HL-60/S4 treated with retinoic acid at 250 ng/mL for 4 days and 3 days (cell line): ENCODE measurements around the gene PPOX.

Experiments
- in situ Hi-C: fragments of 300-500 bp; cut with MboI; formaldehyde crosslinking; loops from 2 replicates; pipeline ENCODE4 v1.7.0; 2022; ENCODE audit warnings: low sequenced_read_pairs

The PPOX gene

GRCh38 chr1:161153176-161153575 lies 13.1 kb upstream of the PPOX start:
- in situ Hi-C loops, result no loop called here

DNA sequence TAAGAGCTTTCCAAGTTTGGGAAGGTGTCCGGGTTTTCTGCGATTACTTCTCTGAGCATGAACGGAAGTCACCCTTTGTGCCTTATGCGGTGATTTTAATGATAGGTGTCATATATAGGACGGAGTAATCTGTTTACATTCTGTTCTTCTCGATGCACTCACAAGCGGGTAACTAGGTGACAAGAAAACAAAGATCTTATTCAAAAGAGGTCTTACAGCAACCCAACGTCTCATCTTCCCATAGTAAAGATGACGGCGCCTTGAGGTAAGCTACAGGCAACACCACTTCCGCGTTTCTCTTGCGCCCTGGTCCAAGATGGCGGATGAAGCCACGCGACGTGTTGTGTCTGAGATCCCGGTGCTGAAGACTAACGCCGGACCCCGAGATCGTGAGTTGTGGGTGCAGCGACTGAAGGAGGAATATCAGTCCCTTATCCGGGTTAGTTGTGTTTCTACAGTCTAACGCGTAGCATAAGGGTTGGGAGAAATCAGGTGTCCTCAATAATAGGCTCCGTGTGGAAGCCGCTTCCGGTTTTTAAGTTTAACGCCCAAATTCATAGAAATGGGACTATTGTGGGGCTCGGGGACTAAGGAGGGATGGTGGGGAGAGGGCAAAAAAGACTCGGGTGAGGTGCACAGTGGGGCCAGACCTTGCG lies 12.4 kb upstream of the PPOX start, which contains the start of gene UFC1:
Gene UFC1, plus strand, starts transcription at position 297 of the 656 bp plus-strand sequence. Its CDS starts 20 bp downstream, at position 317.
- in situ Hi-C loops, result no loop called here

GRCh38 chr1:161157867-161158266 lies 8.4 kb upstream of the PPOX start:
- in situ Hi-C loops, result no loop called here

DNA sequence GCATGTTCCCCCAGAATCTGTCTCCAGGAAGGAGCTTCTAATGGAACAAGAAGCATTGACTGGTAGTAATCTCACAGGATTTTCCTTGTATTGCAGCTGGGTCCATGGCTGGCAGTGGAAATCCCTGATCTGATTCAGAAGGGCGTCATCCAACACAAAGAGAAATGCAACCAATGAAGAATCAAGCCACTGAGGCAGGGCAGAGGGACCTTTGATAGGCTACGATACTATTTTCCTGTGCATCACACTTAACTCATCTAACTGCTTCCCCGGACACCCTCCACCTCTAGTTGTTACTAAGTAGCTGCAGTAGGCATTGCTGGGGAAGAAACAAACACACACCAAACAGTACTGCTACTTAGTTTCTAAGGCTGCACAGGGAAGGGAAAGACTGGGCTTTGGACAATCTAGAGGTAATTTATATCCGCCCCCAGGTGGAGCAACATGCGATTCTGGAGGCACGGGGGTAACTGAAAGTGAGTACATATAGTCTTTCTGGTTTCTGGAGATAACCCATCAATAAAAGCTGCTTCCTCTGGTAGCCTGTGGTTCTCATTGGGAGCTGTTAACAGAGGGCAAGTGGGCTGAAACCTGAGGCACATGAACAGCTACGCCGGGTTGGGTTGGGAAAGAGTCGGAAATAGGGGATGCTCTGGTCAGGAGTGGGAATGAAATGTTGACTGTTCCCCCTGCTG lies 7.8 kb upstream of the PPOX start:
- in situ Hi-C loops, result no loop called here

DNA sequence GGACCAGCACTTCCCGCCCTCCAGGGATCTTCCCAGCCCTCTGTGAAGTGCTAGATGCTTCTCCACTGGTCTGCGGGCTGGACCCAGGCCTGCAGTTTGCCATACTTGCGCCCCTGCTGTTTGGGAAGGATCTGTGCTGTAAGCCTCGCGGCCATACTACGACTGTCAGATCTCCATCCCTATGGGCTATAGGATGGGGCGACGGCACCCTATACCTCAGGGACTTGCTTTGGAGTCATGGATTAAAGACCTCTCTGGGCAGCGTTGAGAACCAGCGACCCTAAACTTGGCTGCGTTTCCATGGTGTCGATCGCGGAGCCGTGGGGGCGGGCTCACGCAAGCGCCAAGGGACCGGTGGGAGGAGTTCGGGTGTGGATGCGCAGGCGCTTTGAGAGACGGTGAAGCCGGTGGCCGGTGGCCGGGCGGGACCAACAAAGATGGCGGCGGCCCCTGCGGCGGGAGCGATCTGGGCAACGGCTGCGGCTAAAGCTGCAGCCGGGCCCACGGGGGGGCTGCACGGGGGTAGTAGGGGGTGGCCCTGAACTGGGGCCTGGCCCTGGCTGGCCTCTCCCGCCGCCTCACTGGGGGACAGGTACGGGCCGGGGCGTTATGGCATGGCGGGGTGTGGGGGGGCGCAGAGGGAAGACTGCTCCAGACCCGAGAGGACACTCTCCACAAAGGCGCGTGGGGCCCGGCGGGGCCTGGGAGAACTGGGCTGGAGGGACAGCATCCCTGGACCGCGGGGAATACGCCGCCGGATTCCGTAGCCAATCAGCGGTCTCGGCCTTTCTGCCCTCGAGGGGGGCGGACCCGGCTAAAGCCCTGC lies 6.9 kb upstream of the PPOX start, which contains the start of gene USP21:
Gene USP21, plus strand, starts transcription at position 414 of the 826 bp plus-strand sequence. CDS start 1,141 bp downstream, outside the sequence.
- in situ Hi-C loops, result no loop called here

DNA sequence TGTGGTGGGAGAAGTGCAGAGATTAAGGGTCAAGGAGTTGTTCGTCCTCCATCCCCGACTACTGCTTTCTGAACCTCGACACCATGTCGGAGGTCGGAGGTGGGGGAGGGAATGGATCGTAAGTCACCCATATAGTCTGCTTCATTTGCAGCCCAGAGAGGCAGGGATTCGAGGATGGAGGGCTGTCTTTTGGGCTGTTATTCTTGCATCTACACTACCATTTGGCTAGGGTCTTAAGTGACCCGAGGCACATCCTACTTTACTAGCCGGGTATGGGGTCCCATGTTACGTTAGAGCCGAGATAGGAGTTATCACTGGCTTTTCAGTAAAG lies 6.3 kb upstream of the PPOX start:
- in situ Hi-C loops, result no loop called here

GRCh38 chr1:161160671-161161145 lies 5.5 kb upstream of the PPOX start:
- in situ Hi-C loops, result no loop called here

GRCh38 chr1:161161652-161162051 lies 4.6 kb upstream of the PPOX start:
- in situ Hi-C loops, result no loop called here

DNA sequence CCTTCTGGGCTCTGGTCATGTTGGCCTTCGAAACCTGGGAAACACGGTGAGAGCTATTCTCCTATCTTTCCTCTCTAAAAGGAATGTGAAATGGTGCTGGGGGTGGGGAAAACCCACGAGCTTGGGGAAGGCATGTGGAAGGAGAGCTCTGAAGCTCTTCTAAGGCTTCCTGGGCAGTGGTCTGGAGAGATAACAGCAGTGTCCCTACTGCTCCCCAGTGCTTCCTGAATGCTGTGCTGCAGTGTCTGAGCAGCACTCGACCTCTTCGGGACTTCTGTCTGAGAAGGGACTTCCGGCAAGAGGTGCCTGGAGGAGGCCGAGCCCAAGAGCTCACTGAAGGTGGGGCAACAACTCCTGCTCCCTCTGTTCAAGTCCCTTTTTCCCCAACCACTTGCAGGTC lies 4.2 kb upstream of the PPOX start:
- in situ Hi-C loops, result no loop called here

- in situ Hi-C loops, result no loop called here
Observed at GRCh38 chr1:161162806-161163205, 3.4 kb upstream of the PPOX start.

DNA sequence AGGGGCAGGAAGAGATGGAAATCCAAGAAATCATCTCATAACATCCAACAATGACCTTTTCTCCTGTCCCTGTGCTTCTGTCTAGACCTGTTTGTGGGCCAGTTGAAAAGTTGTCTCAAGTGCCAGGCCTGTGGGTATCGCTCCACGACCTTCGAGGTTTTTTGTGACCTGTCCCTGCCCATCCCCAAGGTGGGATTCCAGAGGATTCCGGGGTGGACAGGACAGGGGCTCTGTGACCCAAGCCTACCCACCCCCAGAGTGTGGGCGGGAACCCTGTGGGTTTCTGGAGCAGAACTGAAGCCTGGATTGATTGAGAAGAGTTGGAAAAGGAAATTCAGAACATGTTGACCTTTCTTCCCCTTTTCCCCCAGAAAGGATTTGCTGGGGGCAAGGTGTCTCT lies 2.4 kb upstream of the PPOX start:
- in situ Hi-C loops, result no loop called here

- in situ Hi-C loops, result no loop called here
Observed at GRCh38 chr1:161164901-161165610, 1.2 kb upstream of the PPOX start.

- in situ Hi-C loops, result no loop called here
Observed at GRCh38 chr1:161166669-161167548, 683 bp downstream of the PPOX start.

DNA sequence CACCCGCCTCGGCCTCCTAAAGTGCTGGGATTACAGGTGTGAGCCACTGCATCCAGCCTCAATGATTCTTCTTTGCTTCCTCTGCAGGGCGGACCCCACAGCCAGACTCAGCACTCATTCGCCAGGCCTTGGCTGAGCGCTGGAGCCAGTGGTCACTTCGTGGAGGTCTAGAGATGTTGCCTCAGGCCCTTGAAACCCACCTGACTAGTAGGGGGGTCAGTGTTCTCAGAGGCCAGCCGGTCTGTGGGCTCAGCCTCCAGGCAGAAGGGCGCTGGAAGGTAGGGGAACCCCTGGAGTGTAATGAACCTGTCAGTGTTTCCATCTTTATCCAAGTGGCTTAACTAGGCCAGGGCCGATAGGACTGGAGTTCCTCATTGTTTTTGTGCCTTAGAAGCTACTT lies 2.7 kb downstream of the PPOX start:
- in situ Hi-C loops, result no loop called here

DNA sequence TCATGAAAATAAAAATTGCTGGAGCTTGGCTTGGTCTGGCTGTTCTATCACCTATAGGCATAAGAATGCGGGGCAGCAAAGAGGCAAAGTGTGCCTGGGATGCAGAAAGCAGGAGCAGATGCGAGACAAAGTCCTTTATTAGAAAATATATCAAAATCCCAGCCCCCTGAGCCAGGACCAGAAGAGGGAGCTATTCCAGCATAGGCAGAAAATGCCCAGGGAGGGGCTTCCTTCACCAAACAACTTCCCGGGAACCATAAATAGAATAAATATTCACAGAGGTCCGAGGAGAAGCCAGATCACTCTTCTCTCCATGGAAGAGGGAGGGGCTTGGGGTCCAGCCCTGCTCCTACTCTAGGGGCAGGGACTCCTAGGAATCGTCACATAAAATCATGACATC lies 5.0 kb downstream of the PPOX start:
- in situ Hi-C loops, result no loop called here

- in situ Hi-C loops, result no loop called here
Observed at GRCh38 chr1:161171696-161172095, 5.5 kb downstream of the PPOX start.

- in situ Hi-C loops, result no loop called here
Observed at GRCh38 chr1:161172349-161172748, 6.1 kb downstream of the PPOX start.

GRCh38 chr1:161172776-161173376 lies 6.7 kb downstream of the PPOX start:
- in situ Hi-C loops, result no loop called here

- in situ Hi-C loops, result no loop called here
Observed at GRCh38 chr1:161173711-161174110, 7.5 kb downstream of the PPOX start.

GRCh38 chr1:161174911-161175310 lies 8.7 kb downstream of the PPOX start:
- in situ Hi-C loops, result no loop called here
